GM18870 (cell line): ENCODE measurements around the gene UGT1A1.

Experiments used
- ATAC-seq: cut with Tn5 transposase; IDR thresholded peaks from one replicate; pipeline ENCODE4 v1.9.1; 2021; ENCODE audit warnings: moderate library complexity; ENCODE audit not compliant: unreplicated experiment

Gene UGT1A1

DNA sequence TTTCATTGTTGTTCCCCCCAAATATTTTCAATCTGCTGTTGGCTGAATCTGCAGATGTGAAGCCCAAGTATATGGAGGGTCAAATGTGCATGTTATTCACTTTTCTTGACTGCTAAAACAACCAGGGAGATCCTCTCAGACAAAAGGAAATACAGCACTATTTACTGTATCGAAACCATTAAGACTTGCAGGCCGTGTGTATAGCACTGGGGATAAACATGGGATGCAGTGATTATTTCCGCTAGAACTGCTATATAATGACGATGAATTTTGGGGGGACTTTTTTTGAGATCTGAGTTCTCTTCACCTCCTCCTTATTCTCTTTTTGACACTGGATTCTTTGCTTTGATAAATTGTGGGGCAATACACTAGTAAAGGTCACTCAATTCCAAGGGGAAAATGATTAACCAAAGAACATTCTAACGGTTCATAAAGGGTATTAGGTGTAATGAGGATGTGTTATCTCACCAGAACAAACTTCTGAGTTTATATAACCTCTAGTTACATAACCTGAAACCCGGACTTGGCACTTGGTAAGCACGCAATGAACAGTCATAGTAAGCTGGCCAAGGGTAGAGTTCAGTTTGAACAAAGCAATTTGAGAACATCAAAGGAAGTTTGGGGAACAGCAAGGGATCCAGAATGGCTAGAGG is 3.5 kb upstream of the UGT1A1 start:
- ATAC-seq = no peak

DNA sequence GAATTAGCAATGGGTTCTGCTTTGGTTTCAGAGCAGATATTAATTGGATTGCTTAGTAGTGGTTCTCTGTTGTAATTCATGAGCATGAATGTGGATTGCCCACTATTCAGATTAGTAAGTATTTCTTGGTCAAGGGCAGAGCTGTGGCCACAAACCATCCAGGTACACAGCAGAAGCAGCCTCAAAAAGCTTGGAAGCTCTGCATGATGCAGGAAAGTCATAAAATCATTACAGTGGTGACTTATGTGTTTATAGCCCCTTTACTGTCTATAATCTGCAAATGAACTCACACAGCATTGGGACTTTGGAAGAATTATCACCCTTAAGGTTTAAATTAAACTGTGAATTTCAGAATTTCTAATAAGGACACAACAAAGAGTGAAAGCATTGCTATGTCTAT is 1.9 kb upstream of the UGT1A1 start:
- no peak for ATAC-seq

DNA sequence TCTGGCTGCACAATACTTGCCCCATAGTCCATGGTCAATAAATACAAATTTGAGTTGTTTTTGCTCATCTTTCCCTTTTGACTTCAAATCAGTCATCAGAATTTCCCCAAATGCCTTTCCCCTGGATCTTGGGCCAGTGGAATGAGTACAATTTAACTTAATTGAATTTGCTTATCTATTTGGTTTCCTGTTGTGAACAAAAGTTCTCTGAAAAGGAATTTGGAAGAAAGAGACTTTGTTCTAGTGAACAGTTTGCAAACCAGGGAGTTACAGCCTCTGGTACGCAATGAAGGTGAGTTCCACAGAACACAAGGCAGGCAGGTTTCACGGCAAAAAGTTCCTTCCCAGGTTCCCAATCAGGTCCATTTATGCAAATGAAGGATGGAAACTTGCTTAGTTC is 1.2 kb upstream of the UGT1A1 start:
- ATAC-seq = no peak

DNA sequence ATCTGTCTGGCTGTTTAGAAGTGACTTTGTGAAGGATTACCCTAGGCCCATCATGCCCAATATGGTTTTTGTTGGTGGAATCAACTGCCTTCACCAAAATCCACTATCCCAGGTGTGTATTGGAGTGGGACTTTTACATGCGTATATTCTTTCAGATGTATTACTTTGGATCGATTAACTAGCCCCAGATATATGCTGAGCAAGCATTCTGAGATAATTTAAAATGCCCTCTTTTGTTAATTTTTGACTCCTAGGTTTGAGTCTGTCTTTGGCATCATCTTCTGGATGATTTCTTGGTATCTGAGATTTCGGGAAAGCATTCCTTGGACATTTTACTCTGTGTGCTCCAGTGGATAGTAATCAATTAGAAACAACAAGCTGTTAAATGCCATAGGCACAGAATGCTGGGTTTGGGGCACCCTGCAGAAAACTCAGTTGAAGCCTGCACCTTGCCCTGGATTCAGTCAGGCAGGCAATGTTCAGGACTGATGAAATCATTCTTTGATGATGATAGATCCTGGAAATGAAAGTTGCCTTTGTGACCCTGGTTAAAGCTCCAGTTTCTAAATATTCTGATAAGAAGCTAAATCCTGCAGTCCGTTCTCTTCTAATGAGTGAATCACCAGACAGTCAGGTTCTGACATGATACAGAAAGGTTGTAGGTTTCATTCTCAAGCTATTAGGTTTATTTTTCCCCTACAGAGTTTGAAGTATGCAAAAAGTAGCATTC is 1.1 kb downstream of the UGT1A1 start:
- ATAC-seq = no peak

DNA sequence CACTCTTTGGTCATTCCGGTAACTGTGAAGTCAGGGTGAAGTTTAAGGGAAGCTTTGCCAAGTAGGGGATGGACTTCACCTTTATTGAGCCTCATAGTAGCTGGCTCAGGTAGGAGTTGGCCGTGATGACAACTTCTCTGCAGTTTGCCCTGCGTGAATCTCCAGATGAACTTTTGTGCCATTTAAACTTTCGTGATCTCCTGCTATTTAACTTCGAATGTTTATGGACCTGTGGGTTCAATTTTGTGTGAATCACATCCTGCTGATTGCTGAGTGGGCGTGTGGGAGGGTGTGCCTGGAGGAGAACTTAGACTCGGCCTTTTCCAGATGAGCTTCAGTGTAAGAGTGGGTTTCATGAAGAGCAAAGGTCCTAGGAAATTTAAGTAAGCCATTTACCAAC is 4.2 kb downstream of the UGT1A1 start:
- no peak for ATAC-seq

DNA sequence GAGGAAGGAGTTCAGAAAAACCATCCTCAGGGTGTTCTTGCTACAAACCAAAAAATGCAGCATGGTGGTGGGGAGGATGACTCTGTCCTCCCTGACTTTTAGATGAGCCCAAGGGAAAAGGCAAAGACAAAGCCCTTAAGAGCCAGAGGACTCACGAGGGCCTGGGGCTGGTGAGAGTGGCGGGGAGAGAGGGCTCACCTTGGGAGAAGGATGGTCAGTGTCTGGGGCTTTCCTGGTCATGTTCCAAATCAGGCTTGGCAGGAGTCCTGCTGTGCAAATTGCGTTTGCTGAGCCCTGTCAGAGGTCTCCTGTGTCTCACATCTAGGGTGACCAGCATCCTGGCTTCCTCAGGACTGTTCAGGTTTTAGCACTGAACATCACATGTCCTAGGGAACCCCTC is 4.7 kb downstream of the UGT1A1 start:
- no peak for ATAC-seq

DNA sequence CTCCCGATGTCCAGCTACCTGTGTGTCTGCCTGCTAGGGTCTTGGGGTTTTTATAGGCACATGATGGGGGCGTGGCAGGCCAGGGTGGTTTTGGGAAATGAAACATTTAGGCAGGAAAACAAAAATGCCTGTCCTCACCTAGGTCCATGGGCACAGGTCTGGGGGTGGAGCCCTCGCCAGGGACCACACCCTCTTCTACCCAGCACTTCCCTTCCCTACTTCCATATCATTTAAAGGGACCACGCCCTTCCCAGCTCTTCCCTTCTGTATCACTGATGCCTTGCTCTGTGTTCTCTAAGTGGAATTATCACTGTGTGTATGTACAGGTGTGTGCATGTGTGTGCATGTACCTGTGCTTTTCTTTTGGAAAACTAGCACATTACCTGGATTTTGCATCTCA is 6.3 kb downstream of the UGT1A1 start:
- no peak for ATAC-seq

DNA sequence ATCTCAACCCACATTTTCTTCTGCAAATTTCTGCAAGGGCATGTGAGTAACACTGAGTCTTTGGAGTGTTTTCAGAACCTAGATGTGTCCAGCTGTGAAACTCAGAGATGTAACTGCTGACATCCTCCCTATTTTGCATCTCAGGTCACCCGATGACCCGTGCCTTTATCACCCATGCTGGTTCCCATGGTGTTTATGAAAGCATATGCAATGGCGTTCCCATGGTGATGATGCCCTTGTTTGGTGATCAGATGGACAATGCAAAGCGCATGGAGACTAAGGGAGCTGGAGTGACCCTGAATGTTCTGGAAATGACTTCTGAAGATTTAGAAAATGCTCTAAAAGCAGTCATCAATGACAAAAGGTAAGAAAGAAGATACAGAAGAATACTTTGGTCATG is 8.0 kb downstream of the UGT1A1 start:
- no peak for ATAC-seq

DNA sequence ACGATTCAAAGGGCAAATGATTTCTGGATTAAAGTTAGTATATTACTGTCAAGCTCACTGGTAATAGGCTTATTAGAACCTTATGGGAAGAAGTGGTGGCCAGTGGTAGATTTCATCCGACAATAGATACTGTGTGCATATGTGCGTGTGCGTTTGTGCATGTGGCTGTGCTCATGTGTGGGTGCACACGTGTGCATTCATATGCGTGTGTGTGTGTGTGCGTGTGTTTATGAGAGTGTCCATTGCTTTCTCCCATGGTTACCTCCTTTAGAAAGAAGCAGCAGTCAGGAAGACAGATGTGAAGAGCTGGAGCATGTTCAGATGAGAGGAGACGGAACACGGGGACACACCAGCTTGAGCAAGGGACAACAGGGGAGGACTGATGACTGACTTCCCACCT is 9.2 kb downstream of the UGT1A1 start:
- no peak for ATAC-seq

DNA sequence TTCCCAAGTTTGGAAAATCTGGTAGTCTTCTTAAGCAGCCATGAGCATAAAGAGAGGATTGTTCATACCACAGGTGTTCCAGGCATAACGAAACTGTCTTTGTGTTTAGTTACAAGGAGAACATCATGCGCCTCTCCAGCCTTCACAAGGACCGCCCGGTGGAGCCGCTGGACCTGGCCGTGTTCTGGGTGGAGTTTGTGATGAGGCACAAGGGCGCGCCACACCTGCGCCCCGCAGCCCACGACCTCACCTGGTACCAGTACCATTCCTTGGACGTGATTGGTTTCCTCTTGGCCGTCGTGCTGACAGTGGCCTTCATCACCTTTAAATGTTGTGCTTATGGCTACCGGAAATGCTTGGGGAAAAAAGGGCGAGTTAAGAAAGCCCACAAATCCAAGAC is 12.1 kb downstream of the UGT1A1 start:
- no peak for ATAC-seq

DNA sequence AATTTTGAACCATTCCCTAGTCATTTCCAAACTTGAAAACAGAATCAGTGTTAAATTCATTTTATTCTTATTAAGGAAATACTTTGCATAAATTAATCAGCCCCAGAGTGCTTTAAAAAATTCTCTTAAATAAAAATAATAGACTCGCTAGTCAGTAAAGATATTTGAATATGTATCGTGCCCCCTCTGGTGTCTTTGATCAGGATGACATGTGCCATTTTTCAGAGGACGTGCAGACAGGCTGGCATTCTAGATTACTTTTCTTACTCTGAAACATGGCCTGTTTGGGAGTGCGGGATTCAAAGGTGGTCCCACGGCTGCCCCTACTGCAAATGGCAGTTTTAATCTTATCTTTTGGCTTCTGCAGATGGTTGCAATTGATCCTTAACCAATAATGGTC is 12.5 kb downstream of the UGT1A1 start:
- ATAC-seq = no peak

DNA sequence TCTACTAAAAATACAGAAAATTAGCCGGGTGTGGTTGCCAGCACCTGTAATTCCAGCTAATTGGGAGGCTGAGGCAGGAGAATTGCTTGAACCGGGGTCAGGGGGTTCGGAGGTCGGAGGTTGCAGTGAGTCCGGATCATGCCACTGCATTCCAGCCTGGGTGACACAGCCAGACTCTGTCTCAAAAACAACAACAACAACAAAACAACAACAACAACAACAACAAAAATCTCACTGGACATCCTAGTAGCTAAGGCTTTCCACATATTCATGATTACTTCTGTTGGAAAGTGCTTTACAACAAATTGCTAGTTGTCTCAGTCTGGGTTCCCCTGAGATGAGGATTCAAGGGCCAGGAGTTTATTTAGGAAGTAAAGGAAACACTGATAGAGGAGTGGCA is 13.8 kb downstream of the UGT1A1 start:
- ATAC-seq = no peak

DNA sequence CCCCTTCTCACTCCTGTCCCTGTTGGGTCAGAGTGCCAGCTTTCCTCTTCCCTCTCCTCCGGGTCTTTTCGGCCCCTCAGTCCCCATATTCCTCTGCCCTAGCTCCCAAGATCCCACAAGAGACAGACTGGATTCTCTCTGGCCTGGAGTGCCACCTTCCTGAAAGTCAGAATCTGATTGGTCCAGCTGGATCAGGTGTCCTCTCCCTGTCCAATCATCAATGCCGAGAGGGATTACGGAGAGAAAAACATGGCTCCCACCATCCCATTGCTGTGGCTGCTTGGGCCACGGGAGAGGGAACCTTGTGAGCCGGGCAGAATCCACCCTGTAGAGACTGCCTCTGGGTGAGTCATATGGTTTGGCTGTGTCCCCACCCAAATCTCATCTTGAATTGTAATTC is 15.3 kb downstream of the UGT1A1 start:
- no peak for ATAC-seq

DNA sequence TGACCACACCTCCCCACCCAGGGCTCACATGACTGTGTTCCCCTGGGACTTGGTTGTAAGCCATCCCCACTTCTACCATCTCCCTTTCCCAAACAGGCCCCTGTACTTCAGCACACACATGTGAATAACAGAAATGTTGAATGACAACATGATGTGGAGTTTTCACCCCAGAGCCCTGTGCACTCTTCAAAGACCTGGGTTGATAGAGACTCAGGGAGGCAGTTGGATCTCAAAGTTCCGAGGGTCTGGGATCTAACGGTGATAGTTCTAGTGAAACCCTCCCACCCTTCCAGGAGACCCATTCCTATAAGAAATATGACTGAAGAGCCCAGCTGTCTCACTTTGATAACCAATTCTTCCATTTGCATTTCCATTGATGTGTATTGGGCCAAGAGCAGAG is 18.0 kb downstream of the UGT1A1 start, which contains the start of gene MROH2A:
Gene MROH2A (plus strand): TSS at position 301 of the 400 bp plus-strand sequence. CDS start 1,029 bp downstream, outside the sequence.
- no peak for ATAC-seq

DNA sequence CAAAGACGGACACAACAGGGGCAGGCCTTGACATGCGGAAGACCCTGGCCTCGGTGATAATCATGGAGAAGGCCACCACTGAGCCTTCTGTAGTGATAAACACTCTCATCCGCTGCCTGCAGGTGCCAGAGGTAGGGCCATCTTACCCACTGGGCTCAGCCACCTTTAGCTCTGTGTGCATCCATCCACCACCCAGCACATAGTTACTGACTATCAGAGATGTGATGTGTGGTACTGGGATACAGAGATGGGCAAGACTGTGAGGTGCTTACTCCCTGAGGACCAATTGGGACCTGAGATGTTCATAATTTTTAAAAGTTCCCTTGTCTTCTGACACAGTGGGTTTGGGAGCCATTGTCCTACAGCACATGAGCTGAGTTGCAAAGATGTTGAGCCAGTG is 19.7 kb downstream of the UGT1A1 start:
- no peak for ATAC-seq

DNA sequence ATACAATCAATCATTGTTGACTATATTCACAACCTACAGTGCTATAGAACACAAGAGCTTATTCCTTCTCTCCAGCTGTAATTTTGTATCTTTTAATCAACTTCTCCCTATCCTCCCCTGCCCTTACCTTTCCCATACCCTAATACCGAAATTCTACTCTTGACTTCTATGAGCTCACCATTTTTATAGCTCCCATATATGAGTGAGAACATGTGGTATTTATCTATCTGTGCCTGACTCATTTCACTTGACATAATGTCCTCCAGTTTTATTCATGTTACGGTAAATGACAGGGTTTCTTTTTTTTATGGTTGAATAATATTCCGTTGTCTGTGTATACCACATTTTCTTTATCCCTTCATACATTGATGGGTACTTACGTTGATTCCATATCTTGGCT is 20.7 kb downstream of the UGT1A1 start:
- ATAC-seq = no peak

DNA sequence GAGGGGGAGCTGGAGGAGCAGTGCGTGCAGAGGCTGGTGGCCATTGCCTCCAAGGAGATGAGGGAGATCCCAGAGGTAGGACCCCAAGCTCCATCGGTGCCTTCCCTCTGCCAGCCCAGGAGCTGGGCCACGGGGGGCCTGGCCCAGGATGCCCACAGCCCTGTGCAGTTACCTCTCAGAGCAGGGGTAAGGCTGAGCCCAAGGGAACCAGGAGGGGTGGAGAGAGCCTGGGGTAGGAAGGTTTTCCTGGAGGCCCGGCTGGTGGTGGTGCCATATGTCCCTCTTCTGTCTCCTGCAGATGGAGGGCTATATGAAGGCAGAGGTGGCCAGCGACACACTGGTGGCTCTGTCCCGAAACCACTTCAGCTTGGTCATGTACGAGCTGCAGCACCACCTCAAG is 29.5 kb downstream of the UGT1A1 start:
- no peak for ATAC-seq

DNA sequence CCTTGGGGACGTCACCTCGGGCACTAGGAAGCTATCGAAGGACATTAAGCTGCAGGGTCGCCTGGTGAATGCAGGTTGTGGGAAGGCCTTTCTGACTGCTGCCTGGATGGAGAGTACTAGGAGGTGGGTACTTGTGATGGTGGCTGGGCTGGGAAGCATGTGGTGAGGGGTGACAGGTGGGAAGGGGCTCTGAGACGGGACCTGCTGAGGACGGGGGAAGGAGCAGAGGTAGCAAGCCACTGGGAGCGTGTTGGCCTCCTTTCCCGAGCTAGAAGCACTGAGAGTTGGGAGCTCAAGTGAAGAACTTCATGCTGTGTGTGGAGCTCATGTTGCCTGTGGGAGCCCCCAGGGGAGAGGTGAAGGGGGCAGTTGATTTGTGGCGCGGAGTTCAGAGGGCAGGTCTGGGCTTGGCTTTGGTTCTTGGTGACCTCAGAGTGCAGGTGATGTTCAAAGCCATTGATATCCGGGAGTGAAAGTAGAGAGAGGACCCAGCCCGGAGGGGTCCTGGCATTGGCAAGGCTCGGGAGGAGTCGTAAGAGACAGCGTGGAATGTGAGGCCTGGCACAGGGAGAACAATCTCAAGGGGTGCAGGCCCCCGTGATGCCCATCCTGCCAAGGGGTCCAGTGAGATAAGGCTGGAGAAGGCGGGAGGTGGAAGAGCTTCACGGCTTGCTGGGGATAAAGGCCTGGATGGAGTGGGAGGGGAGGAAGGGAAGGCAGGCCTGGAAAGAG is 31.2 kb downstream of the UGT1A1 start:
- no peak for ATAC-seq

DNA sequence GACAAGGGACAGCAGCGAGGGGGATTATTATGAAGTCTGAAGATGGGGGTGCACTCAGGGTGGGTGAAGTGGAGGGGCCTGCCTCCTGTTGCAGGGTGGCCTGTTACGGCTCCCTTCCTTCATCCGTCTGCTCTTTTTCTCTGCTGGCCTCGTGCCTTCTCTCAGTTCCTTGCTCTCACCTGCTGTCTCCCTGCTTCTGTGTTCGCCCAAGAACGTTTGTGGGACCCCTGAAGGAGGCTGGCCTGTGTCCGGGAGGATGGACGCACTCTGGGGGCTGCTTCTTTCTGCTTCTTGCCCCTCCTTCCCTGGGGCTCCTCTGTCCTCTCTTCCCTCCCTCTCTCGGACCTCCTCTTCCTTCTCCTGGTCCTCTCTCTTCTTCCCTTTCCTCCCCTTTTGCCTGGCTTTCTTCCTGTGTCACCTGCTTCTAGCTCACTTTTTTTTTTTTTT is 31.8 kb downstream of the UGT1A1 start:
- no peak for ATAC-seq

DNA sequence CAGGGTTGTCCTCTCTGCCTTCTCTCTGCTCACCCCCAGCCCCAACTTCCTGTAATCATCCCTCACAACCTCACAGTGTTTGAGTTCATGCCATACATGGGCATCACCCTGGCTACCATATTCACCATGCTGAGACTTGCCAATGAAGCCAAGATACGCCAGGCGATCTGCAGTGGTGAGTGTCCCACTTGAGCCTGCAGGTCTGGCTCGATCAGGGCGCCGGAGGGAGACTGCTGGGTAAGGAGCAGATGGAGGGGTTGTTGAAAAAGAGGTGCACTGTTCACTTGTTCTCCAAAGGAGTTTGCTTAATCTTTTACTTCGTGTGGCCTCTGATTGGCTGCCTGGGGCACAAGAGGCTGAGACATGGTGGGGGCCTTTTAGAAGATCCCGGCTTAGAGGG is 32.6 kb downstream of the UGT1A1 start:
- no peak for ATAC-seq

DNA sequence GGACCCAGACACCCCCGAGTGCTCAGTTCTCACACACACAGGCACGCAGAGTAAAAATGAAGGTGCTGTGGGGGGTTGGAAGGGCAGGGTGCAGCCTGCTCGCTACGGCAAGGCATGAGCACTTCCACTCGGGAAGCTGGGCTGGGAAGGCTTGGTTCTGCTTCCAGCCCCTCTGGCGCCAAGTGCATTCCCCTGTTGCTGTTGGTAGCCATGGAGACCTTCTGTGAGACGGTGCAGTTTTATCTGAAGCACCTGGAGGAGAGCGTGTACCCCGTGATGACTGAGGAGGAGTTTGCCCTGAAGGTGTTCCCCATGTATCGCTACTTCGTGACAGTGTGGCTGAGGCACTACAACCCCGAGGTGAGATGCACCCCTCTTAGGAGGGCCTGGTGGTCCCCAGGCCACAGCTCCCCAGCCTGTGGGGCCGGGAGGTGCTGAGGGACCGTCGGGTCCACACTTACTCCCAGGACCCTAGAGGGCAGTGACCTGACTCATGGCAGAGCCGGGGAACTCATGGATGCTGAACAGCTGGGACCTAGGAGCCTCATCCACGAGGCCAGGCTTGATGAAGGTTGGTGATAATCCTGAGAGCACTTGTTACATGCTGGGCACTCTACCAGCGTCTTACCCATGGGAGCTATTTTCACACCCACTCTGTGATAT is 33.5 kb downstream of the UGT1A1 start:
- no peak for ATAC-seq
